Spleen (tissue), 7 donors: ENCODE results near the gene ZNF785.

Experiments used
- CTCF ChIP-seq, 11 experiments: fragments of 200-600 bp in 7 of 11; fragments of 450-650 bp in 4 of 11; sonication (generic) in 4 of 11; IDR thresholded peaks in 8 of 11; conservative IDR thresholded peaks in 3 of 11; 1 replicate in 7 of 11; 2 replicates in 4 of 11; pipeline versions ENCODE4 v1.4.0 to v1.8.0; 2016 to 2021; ENCODE audit warnings: antibody characterized with exemption in 11 of 11, inconsistent platforms in 4 of 11, mild to moderate bottlenecking in 1 of 11
- POLR2AphosphoS5 ChIP-seq, 3 donors: sonication (generic); formaldehyde crosslinking; IDR thresholded peaks; one replicate each; pipeline ENCODE4 v1.5.1; 2017; ENCODE audit warnings: antibody characterized with exemption in 3 of 3
- donor health status: DM: no; HTN: no; CAD: no; lungs with moderate emphysema.
- donor health status: DM: no; HTN: no; CAD: no.
- donor health status: DM: no; HTN: no; CAD: no.

- TF ChIP-seq POLR2AphosphoS5 (IDR thresholded peaks at IDR 0.05) (peak in 1 of 3 donors; percentile 53), CTCF (IDR thresholded peaks at IDR 0.05 in 8 of 11, conservative IDR thresholded peaks at IDR 0.05 in 3 of 11) (no peak)
Measured at GRCh38 chr16:30569746-30570635, 15.5 kb downstream of the ZNF785 start.
